Lower leg skin (tissue), 4 donors: ENCODE data around the gene FBXL16. TPM values are rescaled to one million over a fixed set of nuclear protein-coding genes. Genes with fewer than 3 reads are reported as not detected.

Experiments
- DNase-seq, 2 donors: peaks; one replicate each; pipeline ENCODE4 v3.0.0-alpha.2; 2019; ENCODE audit warnings: low spot score in 2 of 2
- H3K4me3 ChIP-seq: fragments of 200-600 bp; sonication (generic); 2 replicates; pipeline ENCODE4 v1.5.1; 2017; ENCODE audit warnings: mild to moderate bottlenecking, low read depth; ENCODE audit not compliant: poor library complexity, severe bottlenecking
- POLR2A ChIP-seq, 2 donors: fragments of 450-650 bp; IDR thresholded peaks; one replicate each; pipeline ENCODE4 v1.6.1; 2016 to 2017; ENCODE audit warnings: antibody characterized with exemption in 2 of 2, mild to moderate bottlenecking in 1 of 2, moderate library complexity in 1 of 2
- WGBS, 2 donors: methylation state at CpG; one replicate each; pipeline ENCODE4 v1.1.5; 2018; 5-methylcytosine and 5-hydroxymethylcytosine counted together
- intact Hi-C: fragments of 100-400 bp; cut with DNase I; formaldehyde crosslinking; loops from one replicate; pipeline ENCODE4 v1.15.0; 2023; ENCODE audit warnings: low total_unique reads
- total RNA-seq, 4 donors: library from RNA; depleted of rRNA; stranded (reverse); fragments of >200 nt; gene quantifications; one replicate each; pipeline ENCODE4 v1.1.0, GENCODE V29; 2016
- TF ChIP-seq, protein P1 (sequence below), 3 donors: fragments of 450-650 bp; IDR thresholded peaks; one replicate each; pipeline ENCODE4 v1.5.1; 2016; ENCODE audit warnings: antibody characterized with exemption in 3 of 3, mild to moderate bottlenecking in 3 of 3, moderate library complexity in 2 of 3

Gene FBXL16
- total RNA-seq, 4 donors from 2014 or later = 18.3 to 33.6 (median 25.2) TPM

DNA sequence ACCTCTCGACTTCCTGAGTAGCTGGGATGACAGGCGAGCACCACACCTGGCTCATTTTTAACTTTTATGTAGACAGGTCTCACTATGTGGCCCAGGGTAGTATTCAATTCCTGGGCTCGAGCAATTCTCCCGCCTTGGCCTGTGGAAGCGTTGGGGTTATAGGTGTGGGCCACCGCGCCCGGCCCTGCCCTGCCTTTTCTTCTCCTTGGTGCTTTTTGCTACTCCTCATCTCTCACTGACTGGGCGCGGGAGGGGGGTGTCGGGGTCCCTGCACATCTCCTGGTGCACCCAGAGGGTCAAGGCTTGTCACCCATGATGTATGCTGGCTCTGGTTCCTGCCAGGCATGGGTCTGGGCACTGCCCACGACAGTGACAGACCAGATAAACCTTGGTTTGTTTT is 61.0 kb downstream of the FBXL16 start:
- intact Hi-C loops = no loop called here
- no peak for DNase-seq
- 86 to 87% methylated on average over 12 of the region's 12 CpGs for WGBS, 2 donors
- H3K4me3 ChIP-seq = no peak overlapping the region
- TF ChIP-seq POLR2A (IDR thresholded peaks at IDR 0.05) = no peak
- TF ChIP-seq, protein P1, sequence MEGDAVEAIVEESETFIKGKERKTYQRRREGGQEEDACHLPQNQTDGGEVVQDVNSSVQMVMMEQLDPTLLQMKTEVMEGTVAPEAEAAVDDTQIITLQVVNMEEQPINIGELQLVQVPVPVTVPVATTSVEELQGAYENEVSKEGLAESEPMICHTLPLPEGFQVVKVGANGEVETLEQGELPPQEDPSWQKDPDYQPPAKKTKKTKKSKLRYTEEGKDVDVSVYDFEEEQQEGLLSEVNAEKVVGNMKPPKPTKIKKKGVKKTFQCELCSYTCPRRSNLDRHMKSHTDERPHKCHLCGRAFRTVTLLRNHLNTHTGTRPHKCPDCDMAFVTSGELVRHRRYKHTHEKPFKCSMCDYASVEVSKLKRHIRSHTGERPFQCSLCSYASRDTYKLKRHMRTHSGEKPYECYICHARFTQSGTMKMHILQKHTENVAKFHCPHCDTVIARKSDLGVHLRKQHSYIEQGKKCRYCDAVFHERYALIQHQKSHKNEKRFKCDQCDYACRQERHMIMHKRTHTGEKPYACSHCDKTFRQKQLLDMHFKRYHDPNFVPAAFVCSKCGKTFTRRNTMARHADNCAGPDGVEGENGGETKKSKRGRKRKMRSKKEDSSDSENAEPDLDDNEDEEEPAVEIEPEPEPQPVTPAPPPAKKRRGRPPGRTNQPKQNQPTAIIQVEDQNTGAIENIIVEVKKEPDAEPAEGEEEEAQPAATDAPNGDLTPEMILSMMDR (IDR thresholded peaks at IDR 0.05) = no peak

DNA sequence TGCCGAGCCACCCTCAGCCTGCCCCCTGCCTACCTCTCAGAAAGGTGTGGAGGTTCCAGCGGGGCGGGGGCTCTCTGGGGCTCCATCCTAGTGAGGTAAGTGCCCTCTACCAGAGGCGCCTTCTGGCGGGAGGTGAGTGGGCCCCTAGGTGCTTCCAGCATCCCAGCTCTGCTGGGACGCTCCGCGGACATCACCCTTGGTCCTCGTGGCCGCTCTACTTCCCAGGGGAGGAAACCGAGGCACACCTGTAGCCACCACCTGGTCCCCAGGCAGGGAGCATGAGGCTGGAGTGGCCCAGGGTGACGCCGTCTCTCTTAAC is 62.6 kb downstream of the FBXL16 start:
- 93% methylated on average over 12 to 13 of the region's 13 CpGs for WGBS, 2 donors
- TF ChIP-seq, protein P1 (IDR thresholded peaks at IDR 0.05) = no peak
- no peak for TF ChIP-seq POLR2A (IDR thresholded peaks at IDR 0.05)
- intact Hi-C loops = no loop called here
- peak overlapping the region; percentile 60 for H3K4me3 ChIP-seq
- DNase-seq = no peak

Other genes with a start within 250 kb of the FBXL16 start
- 10 to 100 TPM; 80.8 to 95.5 (median 84.6) TPM for gene CAPN15, start 178.1 kb downstream of the FBXL16 start, total RNA-seq
- not detected for gene PRR35, start 145.4 kb downstream of the FBXL16 start, total RNA-seq
- 1 to 10 TPM in 1 of 4 donors, under 1 TPM in 3; 0.49 to 1.0 (median 0.57) TPM for gene NHLRC4, start 138.8 kb downstream of the FBXL16 start, total RNA-seq
- 10 to 100 TPM; 33.2 to 46.1 (median 43.5) TPM for gene PIGQ, start 135.8 kb downstream of the FBXL16 start, total RNA-seq
- gene RAB40C, start 115.7 kb downstream of the FBXL16 start, total RNA-seq = 100 to 1,000 TPM; 103 to 161 (median 122) TPM
- gene WFIKKN1, start 74.8 kb downstream of the FBXL16 start, total RNA-seq = 1 to 10 TPM; 1.3 to 5.0 (median 2.8) TPM
- gene METTL26, start 69.5 kb downstream of the FBXL16 start, total RNA-seq = 100 to 1,000 TPM; 108 to 161 (median 111) TPM
- gene MCRIP2, start 64.0 kb downstream of the FBXL16 start, total RNA-seq = 10 to 100 TPM; 10.5 to 31.3 (median 23.2) TPM
- 10 to 100 TPM; 11.1 to 32.1 (median 18.9) TPM for gene WDR90, start 56.4 kb downstream of the FBXL16 start, total RNA-seq
- 10 to 100 TPM; 36.1 to 86.7 (median 58.7) TPM for gene RHOT2, start 37.7 kb downstream of the FBXL16 start, total RNA-seq
- 1 to 10 TPM; 1.4 to 5.3 (median 2.6) TPM for gene RHBDL1, start 30.1 kb downstream of the FBXL16 start, total RNA-seq
- gene STUB1, start 25.4 kb downstream of the FBXL16 start, total RNA-seq = 100 to 1,000 TPM; 195 to 272 (median 198) TPM
- 10 to 100 TPM; 41.8 to 90.5 (median 82.3) TPM for gene JMJD8, start 21.5 kb downstream of the FBXL16 start, total RNA-seq
- gene WDR24, start 15.4 kb downstream of the FBXL16 start, total RNA-seq = 10 to 100 TPM; 13.8 to 21.8 (median 15.5) TPM
- gene METRN, start 9.3 kb upstream of the FBXL16 start, total RNA-seq = 10 to 100 TPM; 24.2 to 48.4 (median 36.0) TPM
- 10 to 100 TPM; 24.9 to 42.4 (median 32.1) TPM for gene ANTKMT, start 15.3 kb upstream of the FBXL16 start, total RNA-seq
- under 1 TPM in 2 of 4 donors, not detected in 2; 0.52 to 0.55 TPM for gene CCDC78, start 20.6 kb upstream of the FBXL16 start, total RNA-seq
- gene HAGHL, start 21.3 kb upstream of the FBXL16 start, total RNA-seq = 1 to 10 TPM; 4.5 to 6.3 (median 6.0) TPM
- 10 to 100 TPM; 34.7 to 75.8 (median 42.2) TPM for gene CIAO3, start 35.2 kb upstream of the FBXL16 start, total RNA-seq
- 1 to 10 TPM in 3 of 4 donors, not detected in 1; 1.1 to 4.3 (median 4.0) TPM for gene MSLN, start 54.9 kb upstream of the FBXL16 start, total RNA-seq
- gene RPUSD1, start 82.6 kb upstream of the FBXL16 start, total RNA-seq = 10 to 100 TPM; 20.2 to 27.9 (median 25.5) TPM
- 10 to 100 TPM in 3 of 4 donors, 1 to 10 TPM in 1; 4.6 to 23.4 (median 12.2) TPM for gene CHTF18, start 82.8 kb upstream of the FBXL16 start, total RNA-seq
- not detected for gene GNG13, start 94.9 kb upstream of the FBXL16 start, total RNA-seq